HG03159 (cell line): Measurements from ENCODE around the gene CCL17.
"Not testable (repeated sequence)": the region's sequence is repeated elsewhere in the genome, so short reads cannot be mapped to it uniquely, and the experiment has no call there.

ENCODE experiments used
- ATAC-seq: cut with Tn5 transposase; IDR thresholded peaks from one replicate; pipeline ENCODE4 v1.9.1; 2021; ENCODE audit warnings: mild to moderate bottlenecking, moderate library complexity; ENCODE audit not compliant: unreplicated experiment

The CCL17 gene

GRCh38 chr16:57403965-57404817 lies at the start of gene CCL17:
Gene CCL17, plus strand, starts transcription at chr16:57404767. Its CDS starts 9,166 bp downstream, at chr16:57413933.
- ATAC-seq = no peak

GRCh38 chr16:57355898-57356414 lies 48.6 kb upstream of the CCL17 start:
- no peak for ATAC-seq

GRCh38 chr16:57356547-57356946 lies 48.0 kb upstream of the CCL17 start:
- no peak for ATAC-seq

GRCh38 chr16:57357330-57358085 lies 47.1 kb upstream of the CCL17 start:
- no peak for ATAC-seq

- ATAC-seq = no peak
Measured at GRCh38 chr16:57358086-57358420, 46.5 kb upstream of the CCL17 start.

- ATAC-seq = no peak
Measured at GRCh38 chr16:57358527-57359095, 46.0 kb upstream of the CCL17 start, which contains the start of gene CCL22. Gene CCL22, plus strand, starts transcription at chr16:57358783. Its CDS starts 34 bp downstream, at chr16:57358817.

GRCh38 chr16:57360321-57360935 lies 44.1 kb upstream of the CCL17 start:
- no peak for ATAC-seq

- no peak for ATAC-seq
Measured at GRCh38 chr16:57361404-57361803, 43.2 kb upstream of the CCL17 start.

- ATAC-seq = no peak
Measured at GRCh38 chr16:57364143-57364542, 40.4 kb upstream of the CCL17 start.

GRCh38 chr16:57366544-57367040 lies 38.0 kb upstream of the CCL17 start:
- ATAC-seq = no peak

GRCh38 chr16:57367116-57367752 lies 37.3 kb upstream of the CCL17 start:
- no peak for ATAC-seq

- ATAC-seq = no peak
Measured at GRCh38 chr16:57371494-57372371, 32.8 kb upstream of the CCL17 start.

- no peak for ATAC-seq
Measured at GRCh38 chr16:57372372-57373116, 32.0 kb upstream of the CCL17 start, which contains the start of gene CX3CL1. Gene CX3CL1, plus strand, starts transcription at chr16:57372490. Its CDS starts 79 bp downstream, at chr16:57372569.

- ATAC-seq = no peak
Measured at GRCh38 chr16:57373117-57373947, 31.2 kb upstream of the CCL17 start.

- no peak for ATAC-seq
Measured at GRCh38 chr16:57374067-57374534, 30.5 kb upstream of the CCL17 start.

GRCh38 chr16:57374925-57375465 lies 29.6 kb upstream of the CCL17 start:
- not testable (repeated sequence) for ATAC-seq

- ATAC-seq = no peak
Measured at GRCh38 chr16:57376313-57376818, 28.2 kb upstream of the CCL17 start.
